GM21529 (cell line): Measurements from ENCODE around the gene TRIM22.
"Not testable (repeated sequence)": the region's sequence is repeated elsewhere in the genome, so short reads cannot be mapped to it uniquely, and the experiment has no call there.

Experiments
- ATAC-seq: cut with Tn5 transposase; IDR thresholded peaks from one replicate; pipeline ENCODE4 v1.9.1; 2021; ENCODE audit not compliant: unreplicated experiment

The TRIM22 gene

GRCh38 chr11:5689551-5689983 lies at the start of gene TRIM22:
TRIM22 (plus strand) TSS chr11:5689790; CDS start chr11:5696233, 6,443 bp downstream.
- ATAC-seq: peak; percentile 66

- no peak for ATAC-seq
Observed at GRCh38 chr11:5639953-5640352, 49.6 kb upstream of the TRIM22 start.

GRCh38 chr11:5643585-5643984 lies 46.0 kb upstream of the TRIM22 start:
- ATAC-seq: no peak

- ATAC-seq: no peak
Observed at GRCh38 chr11:5646139-5646538, 43.5 kb upstream of the TRIM22 start.

GRCh38 chr11:5655474-5655873 lies 34.1 kb upstream of the TRIM22 start:
- ATAC-seq: no peak

- not testable (repeated sequence) for ATAC-seq
Observed at GRCh38 chr11:5656956-5657355, 32.6 kb upstream of the TRIM22 start.

GRCh38 chr11:5658318-5658717 lies 31.3 kb upstream of the TRIM22 start:
- no peak for ATAC-seq

GRCh38 chr11:5663511-5663910 lies 26.1 kb upstream of the TRIM22 start:
- no peak for ATAC-seq

- ATAC-seq: no peak
Observed at GRCh38 chr11:5665051-5665570, 24.5 kb upstream of the TRIM22 start.

GRCh38 chr11:5665746-5666401 lies 23.7 kb upstream of the TRIM22 start:
- no peak for ATAC-seq

- no peak for ATAC-seq
Observed at GRCh38 chr11:5666402-5666793, 23.2 kb upstream of the TRIM22 start.

- ATAC-seq: no peak
Observed at GRCh38 chr11:5671831-5672230, 17.8 kb upstream of the TRIM22 start.

- ATAC-seq: no peak
Observed at GRCh38 chr11:5674391-5674790, 15.2 kb upstream of the TRIM22 start.

- ATAC-seq: no peak
Observed at GRCh38 chr11:5679811-5680210, 9.8 kb upstream of the TRIM22 start.

- ATAC-seq: not testable (repeated sequence)
Observed at GRCh38 chr11:5682890-5683441, 6.6 kb upstream of the TRIM22 start.

GRCh38 chr11:5683620-5684019 lies 6.0 kb upstream of the TRIM22 start:
- not testable (repeated sequence) for ATAC-seq

- ATAC-seq: no peak
Observed at GRCh38 chr11:5684036-5684645, 5.4 kb upstream of the TRIM22 start.

GRCh38 chr11:5684646-5685362 lies 4.8 kb upstream of the TRIM22 start, which contains the start of gene TRIM5:
TRIM5 (minus strand) TSS chr11:5685074; CDS start chr11:5680177, 4,897 bp downstream.
- ATAC-seq: peak; percentile 75

- ATAC-seq: no peak
Observed at GRCh38 chr11:5686426-5686825, 3.2 kb upstream of the TRIM22 start.

GRCh38 chr11:5688482-5688881 lies 1.1 kb upstream of the TRIM22 start:
- ATAC-seq: no peak

- no peak for ATAC-seq
Observed at GRCh38 chr11:5690216-5690615, 626 bp downstream of the TRIM22 start.
